H1 (cell line): Measurements from ENCODE around the gene IPO7. TPM values are rescaled to one million over a fixed set of nuclear protein-coding genes. Genes with fewer than 3 reads are reported as not detected.
A peak's percentile ranks its signal among the peaks of the same experiment; 100 is the strongest.
"Not testable (repeated sequence)": the region's sequence is repeated elsewhere in the genome, so short reads cannot be mapped to it uniquely, and the experiment has no call there.

Experiments
- CTCF ChIA-PET: fragments of 300-600 bp; sonication (Branson Sonifier 250); formaldehyde crosslinking; loops from one replicate; lab custom pipeline; 2021; ENCODE audit not compliant: partially characterized antibody; lab: Charles Lee
- POLR2A ChIA-PET: fragments of 300-600 bp; sonication (Branson Sonifier 250); formaldehyde crosslinking; loops from one replicate; lab custom pipeline; 2021; ENCODE audit warnings: inconsistent platforms; ENCODE audit not compliant: partially characterized antibody; lab: Charles Lee
- DNase-seq, 2 experiments: peaks; one replicate each; pipeline versions ENCODE4 v3.0.0 to v3.0.0-alpha.2; 2010 to 2022; ENCODE audit warnings: low spot score in 2 of 2, low read depth in 1 of 2, mixed read lengths in 1 of 2
- FAIRE-seq: peaks from 2 replicates; lab custom pipeline; 2011; peaks lifted over from hg19 to GRCh38; lab: Jason Lieb, UNC
- H2AFZ ChIP-seq: 2 replicates; pipeline ENCODE4 v1.8.1; 2012; ENCODE audit warnings: low read length, inconsistent platforms
- H2AK5ac ChIP-seq: 2 replicates; pipeline ENCODE4 v1.6.1; 2013; ENCODE audit warnings: low read depth, low read length
- H2BK120ac ChIP-seq: replicated peaks from 2 replicates; pipeline ENCODE3; 2013; ENCODE audit warnings: low read depth, low read length, inconsistent platforms
- H2BK12ac ChIP-seq: 2 replicates; pipeline ENCODE4 v1.6.1; 2013; ENCODE audit warnings: low read depth, low read length
- H2BK15ac ChIP-seq: 2 replicates; pipeline ENCODE4 v1.6.1; 2013; ENCODE audit warnings: low read length
- H2BK20ac ChIP-seq: 2 replicates; pipeline ENCODE4 v1.6.1; 2013; ENCODE audit warnings: low read length
- H2BK5ac ChIP-seq: 2 replicates; pipeline ENCODE4 v1.6.1; 2013; ENCODE audit warnings: low read depth, low read length
- H3K14ac ChIP-seq: 2 replicates; pipeline ENCODE4 v1.6.1; 2013; ENCODE audit warnings: inconsistent platforms; ENCODE audit not compliant: insufficient read length
- H3K18ac ChIP-seq: 2 replicates; pipeline ENCODE4 v1.6.1; 2013; ENCODE audit warnings: low read length; ENCODE audit errors: extremely low read depth
- H3K23ac ChIP-seq: 2 replicates; pipeline ENCODE4 v1.6.1; 2013; ENCODE audit warnings: inconsistent platforms; ENCODE audit not compliant: insufficient read length
- H3K23me2 ChIP-seq: 2 replicates; pipeline ENCODE4 v1.6.1; 2013; ENCODE audit warnings: low read depth, low read length
- H3K27ac ChIP-seq: 2 replicates; pipeline ENCODE4 v1.6.1; 2011; ENCODE audit warnings: low read depth, low read length, inconsistent platforms
- H3K27me3 ChIP-seq, 4 experiments: replicated peaks in 1 of 4; 1 replicate in 1 of 4; 2 replicates in 3 of 4; pipeline versions ENCODE4 v1.6.1 to v1.8.1; 2011 to 2013; ENCODE audit warnings: low read length in 3 of 4, mild to moderate bottlenecking in 3 of 4, inconsistent platforms in 2 of 4, mixed read lengths in 2 of 4, moderate library complexity in 1 of 4; ENCODE audit not compliant: control insufficient read depth in 3 of 4, insufficient read depth in 3 of 4; ENCODE audit errors: extremely low read depth in 1 of 4
- H3K36me3 ChIP-seq, 4 experiments: 2 replicates each; pipeline versions ENCODE4 v1.6.1 to v1.8.1; 2011 to 2013; ENCODE audit warnings: mild to moderate bottlenecking in 4 of 4, low read length in 3 of 4, moderate library complexity in 2 of 4, control low read depth in 1 of 4, inconsistent platforms in 1 of 4; ENCODE audit not compliant: insufficient read depth in 4 of 4, control insufficient read depth in 2 of 4
- H3K4ac ChIP-seq: replicated peaks from 2 replicates; pipeline ENCODE3; 2013; ENCODE audit warnings: low read length, low read depth, mixed read lengths, inconsistent platforms; ENCODE audit not compliant: insufficient read length
- H3K4me1 ChIP-seq, 4 experiments: replicated peaks in 1 of 4; 1 replicate in 1 of 4; 2 replicates in 3 of 4; pipeline versions ENCODE4 v1.6.1 to v1.8.1; 2011 to 2013; ENCODE audit warnings: low read length in 3 of 4, inconsistent platforms in 2 of 4, mixed read lengths in 1 of 4; ENCODE audit not compliant: insufficient read depth in 4 of 4, control insufficient read depth in 3 of 4
- H3K4me2 ChIP-seq, 2 experiments: 2 replicates each; pipeline versions ENCODE4 v1.6.1 to v1.8.1; 2011 to 2013; ENCODE audit warnings: low read depth in 2 of 2, low read length in 2 of 2, control low read depth in 1 of 2, inconsistent platforms in 1 of 2, mild to moderate bottlenecking in 1 of 2; ENCODE audit not compliant: insufficient read depth in 1 of 2
- H3K4me3 ChIP-seq, 4 experiments: fragments of 200-600, 300-600 bp in 1 of 4; sonication (generic), shearing (Covaris generic), sonication (Bioruptor Twin) in 1 of 4; 2 replicates each; pipeline versions ENCODE4 v1.5.1 to v1.8.1; 2011 to 2016; ENCODE audit warnings: low read length in 4 of 4, low read depth in 3 of 4, control low read depth in 2 of 4, inconsistent platforms in 2 of 4, mild to moderate bottlenecking in 2 of 4, mixed read lengths in 1 of 4, moderate library complexity in 1 of 4; ENCODE audit not compliant: insufficient read depth in 2 of 4; ENCODE audit errors: extremely low read depth in 1 of 4
- H3K56ac ChIP-seq: replicated peaks from 2 replicates; pipeline ENCODE3; 2013; ENCODE audit warnings: low read depth, mild to moderate bottlenecking, mixed read lengths, low read length, inconsistent platforms; ENCODE audit not compliant: insufficient read length
- H3K79me1 ChIP-seq: 2 replicates; pipeline ENCODE4 v1.6.1; 2013; ENCODE audit warnings: low read depth, low read length, control low read depth
- H3K79me2 ChIP-seq, 2 experiments: 2 replicates each; pipeline versions ENCODE4 v1.6.1 to v1.8.1; 2012 to 2013; ENCODE audit warnings: low read length in 2 of 2, mild to moderate bottlenecking in 2 of 2, inconsistent platforms in 1 of 2; ENCODE audit not compliant: insufficient read depth in 2 of 2, control insufficient read depth in 1 of 2
- H3K9ac ChIP-seq, 4 experiments: replicated peaks in 1 of 4; 1 replicate in 1 of 4; 2 replicates in 3 of 4; pipeline versions ENCODE4 v1.6.1 to v1.8.1; 2011 to 2013; ENCODE audit warnings: low read depth in 3 of 4, low read length in 3 of 4, control low read depth in 2 of 4, mild to moderate bottlenecking in 2 of 4, moderate library complexity in 2 of 4, inconsistent platforms in 1 of 4; ENCODE audit errors: extremely low read depth in 1 of 4
- H3K9me3 ChIP-seq, 2 experiments: 2 replicates each; pipeline versions ENCODE4 v1.6.1 to v1.8.1; 2012 to 2013; ENCODE audit warnings: mild to moderate bottlenecking in 2 of 2, moderate library complexity in 2 of 2, control low read depth in 1 of 2, inconsistent platforms in 1 of 2, low read depth in 1 of 2, low read length in 1 of 2, mixed read lengths in 1 of 2; ENCODE audit not compliant: insufficient read depth in 2 of 2
- H4K20me1 ChIP-seq, 2 experiments: replicated peaks in 1 of 2; 2 replicates each; pipeline versions ENCODE3 to v1.8.1; 2011 to 2013; ENCODE audit warnings: inconsistent platforms in 2 of 2, low read length in 2 of 2, mild to moderate bottlenecking in 1 of 2; ENCODE audit not compliant: insufficient read depth in 2 of 2, control insufficient read depth in 1 of 2
- H4K5ac ChIP-seq: 2 replicates; pipeline ENCODE4 v1.6.1; 2013; ENCODE audit warnings: low read length, low read depth, mixed read lengths, inconsistent platforms; ENCODE audit not compliant: insufficient read length
- H4K8ac ChIP-seq: 2 replicates; pipeline ENCODE4 v1.8.0; 2013; ENCODE audit warnings: mild to moderate bottlenecking, moderate library complexity, low read length, inconsistent platforms; ENCODE audit not compliant: insufficient read depth; ENCODE audit errors: extremely low read depth
- H4K91ac ChIP-seq: replicated peaks from 2 replicates; pipeline ENCODE3; 2013; ENCODE audit warnings: low read length, mixed read lengths, inconsistent platforms; ENCODE audit not compliant: insufficient read length
- EP300 ChIP-seq, 2 experiments: IDR thresholded peaks; 1 replicate in 1 of 2; 2 replicates in 1 of 2; pipeline ENCODE4 v1.6.1; 2011 to 2012; ENCODE audit warnings: low read depth in 2 of 2, low read length in 2 of 2, mild to moderate bottlenecking in 2 of 2, borderline replicate concordance in 1 of 2, inconsistent platforms in 1 of 2, moderate library complexity in 1 of 2
- TEAD4 ChIP-seq: IDR thresholded peaks from 2 replicates; pipeline ENCODE4 v1.6.1; 2012; ENCODE audit warnings: low read depth, low read length, inconsistent platforms, mixed read lengths
- WGBS, 2 experiments: shearing (Covaris generic) in 1 of 2; methylation state at CpG; one replicate each; pipeline versions ENCODE4 v1.1.6 to v1.1.7; 2013 to 2015; ENCODE audit warnings: low lambda C conversion rate in 2 of 2, mixed read lengths in 2 of 2, inconsistent platforms in 1 of 2, low coverage in 1 of 2, missing lambda C conversion rate in 1 of 2; ENCODE audit not compliant: insufficient replicate concordance in 2 of 2, insufficient coverage in 1 of 2, insufficient read length in 1 of 2; ENCODE audit errors: extremely low coverage in 1 of 2, missing lambda C conversion rate in 1 of 2; 5-methylcytosine and 5-hydroxymethylcytosine counted together
- polyA plus RNA-seq, 7 experiments: library from polyadenylated mRNA; depleted of rRNA in 3 of 7; stranded (reverse) in 5 of 7; unstranded in 2 of 7; fragments of >200 nt in 5 of 7; fragments of 200-250 nt in 2 of 7; gene quantifications; 1 replicate in 5 of 7; 2 replicates in 1 of 7; 4 replicates in 1 of 7; pipeline versions ENCODE4 v1.2.1 to v1.2.3, GENCODE V29; 2011 to 2013; ENCODE audit warnings: missing spikeins in 2 of 7, mixed read lengths in 2 of 7
- total RNA-seq: library from RNA; stranded (reverse); fragmentation: NEBNext Ultra II Directional; extraction: Animal tissue kit (Norgen Biotek cat#: 25700); gene quantifications from 2 replicates; pipeline ENCODE4 v1.2.1, GENCODE V29; 2021

Gene IPO7
- total and polyA plus RNA-seq, 2 of the 8 experiments (the other 6 are each of a cell fraction or from before 2014, with no cell fraction given) = 45.9 to 259 TPM

DNA sequence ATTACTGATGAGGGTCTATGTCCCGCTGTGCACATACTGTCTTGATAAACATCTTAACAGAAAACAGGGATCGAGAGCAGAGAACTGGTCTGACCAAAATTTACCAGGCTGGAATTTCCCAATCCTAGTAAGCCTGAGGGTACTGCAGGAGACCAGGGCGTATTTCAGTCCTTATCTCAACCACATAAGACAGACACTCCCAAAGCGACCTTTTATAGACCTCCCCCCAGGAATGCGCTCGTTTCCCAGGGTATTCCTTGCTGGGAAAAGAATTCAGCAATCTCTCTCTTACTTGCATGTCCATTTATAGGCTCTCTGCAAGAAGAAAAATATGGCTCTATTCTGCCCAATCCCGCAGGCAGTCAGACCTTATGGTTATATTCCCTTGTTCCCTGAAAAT, 67.6 kb downstream of the IPO7 start:
- H3K79me1 ChIP-seq, H4K91ac ChIP-seq, H4K5ac ChIP-seq, H3K4me1 ChIP-seq, H2BK15ac ChIP-seq, H3K23ac ChIP-seq, H3K9ac ChIP-seq, H2BK120ac ChIP-seq, H2AFZ ChIP-seq, CTCF ChIA-PET, H3K9me3 ChIP-seq, H2AK5ac ChIP-seq, FAIRE-seq, H3K23me2 ChIP-seq, H3K27ac ChIP-seq, DNase-seq, H3K4me2 ChIP-seq, H3K79me2 ChIP-seq, H3K18ac ChIP-seq, H3K4me3 ChIP-seq, H3K56ac ChIP-seq, H2BK12ac ChIP-seq, H3K36me3 ChIP-seq, H4K8ac ChIP-seq, H3K4ac ChIP-seq, H2BK5ac ChIP-seq, H4K20me1 ChIP-seq, H2BK20ac ChIP-seq, H3K14ac ChIP-seq, H3K27me3 ChIP-seq: not testable (repeated sequence)
- peak in 1 of 2 experiments; percentile 71; a peak in 1 of 3 replicates for TF ChIP-seq EP300 (IDR thresholded peaks at IDR 0.05; ENCODE audit: borderline replicate concordance in 1 of 2, low read depth in 2 of 2, low read length in 2 of 2)
- peak; percentile 70; the same call in 1 of the 2 replicates for TF ChIP-seq TEAD4
- WGBS, 2 experiments = 92% methylated on average over 7 of the region's 7 CpGs; no CpG with 5 or more reads in 1 of the 2 experiments
- POLR2A ChIA-PET = interaction anchor here (6.5 kb wide), 1 partner anchor 9 kb away, joined by 78 read pairs; the partner anchor contains the start of gene ZNF143
